ENCODE results near the gene SORCS2. TPM values are rescaled to one million over a fixed set of nuclear protein-coding genes. Genes with fewer than 3 reads are reported as not detected.

Gene SORCS2
- total RNA-seq, 4 donors from 2014 or later, result 1.1 to 2.5 (median 2.0) TPM

DNA sequence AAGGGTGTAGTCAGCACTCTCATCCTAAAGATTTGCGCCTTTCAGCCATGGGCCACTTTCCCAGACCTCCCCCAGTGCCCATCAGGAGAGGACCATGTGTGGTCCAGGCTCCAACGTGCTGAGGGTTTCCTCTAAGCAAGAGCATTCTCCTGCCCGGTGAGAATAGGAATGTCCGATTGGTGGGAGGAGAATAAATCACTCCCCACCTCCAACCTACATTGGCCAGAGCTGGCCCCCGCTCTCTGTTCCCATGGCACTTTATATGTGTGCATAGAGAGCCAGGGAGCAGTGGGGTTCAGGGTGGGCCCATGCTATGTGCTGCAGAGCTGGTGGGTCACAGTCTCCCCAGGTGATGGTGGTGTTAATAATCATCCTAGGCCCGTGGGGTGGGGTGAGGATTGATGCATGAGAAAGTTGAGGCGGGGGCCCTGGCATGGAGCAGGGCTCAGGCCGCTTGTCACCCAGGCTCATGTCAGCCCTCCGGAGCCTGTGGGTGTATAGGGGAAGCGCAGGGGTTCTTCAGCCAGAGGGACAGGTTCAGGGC is 6.8 kb upstream of the SORCS2 start:
- TF ChIP-seq POLR2A (IDR thresholded peaks at IDR 0.05) (no peak), CTCF (IDR thresholded peaks at IDR 0.05) (no peak)
- peaks cover 0 to 49% (median 0%) of the 10 kb centered on the region in 4 donors for H3K27me3 ChIP-seq
- 88% methylated on average over 8 of the region's 10 CpGs; no CpG with 5 or more reads in 1 of the 2 donors for WGBS, 2 donors
- H3K4me3 ChIP-seq, result no peak overlapping the region
- H3K36me3 ChIP-seq, result no peaks in the 10 kb centered on the region
- no peaks in the 10 kb centered on the region for H3K4me1 ChIP-seq
- no peak for DNase-seq
- H3K9me3 ChIP-seq, result no peaks in the 10 kb centered on the region
- H3K27ac ChIP-seq, result no peak overlapping the region
- intact Hi-C loops (cut with DNase I), result no loop called here

DNA sequence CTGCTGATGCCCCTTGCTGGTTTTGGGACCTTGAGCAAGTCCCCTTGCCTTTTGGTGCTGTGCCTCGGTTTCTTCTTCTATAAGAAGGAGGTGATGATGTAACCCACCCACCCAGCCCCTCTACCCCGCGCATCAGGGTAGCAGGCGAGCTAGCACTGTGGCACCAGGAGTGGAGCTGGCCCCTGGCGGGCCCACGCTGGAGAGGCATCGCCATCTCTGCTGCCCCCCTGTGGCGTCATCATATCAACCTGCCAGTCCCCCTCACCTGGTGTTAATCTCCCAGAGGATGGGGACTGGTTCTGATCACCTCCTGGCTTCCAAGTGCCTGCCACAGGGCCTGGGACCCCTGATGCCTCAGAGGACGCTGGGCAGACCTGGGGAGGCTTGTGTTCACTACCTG is 6.3 kb upstream of the SORCS2 start:
- Histone ChIP-seq H3K36me3 (no peaks in the 10 kb centered on the region), H3K27me3 (peaks cover 0 to 54% (median 0%) of the 10 kb centered on the region in 4 donors), H3K27ac (no peak overlapping the region), H3K4me1 (no peaks in the 10 kb centered on the region), H3K4me3 (no peak overlapping the region), H3K9me3 (no peaks in the 10 kb centered on the region)
- no peak for TF ChIP-seq POLR2A (IDR thresholded peaks at IDR 0.05)
- peak in 2 of 6 experiments; percentile 7 to 20 for TF ChIP-seq CTCF (IDR thresholded peaks at IDR 0.05)
- no peak for DNase-seq
- intact Hi-C loops (cut with DNase I), result no loop called here
- WGBS, 2 donors, result 56 to 64% methylated on average over 1 to 4 of the region's 9 CpGs

DNA sequence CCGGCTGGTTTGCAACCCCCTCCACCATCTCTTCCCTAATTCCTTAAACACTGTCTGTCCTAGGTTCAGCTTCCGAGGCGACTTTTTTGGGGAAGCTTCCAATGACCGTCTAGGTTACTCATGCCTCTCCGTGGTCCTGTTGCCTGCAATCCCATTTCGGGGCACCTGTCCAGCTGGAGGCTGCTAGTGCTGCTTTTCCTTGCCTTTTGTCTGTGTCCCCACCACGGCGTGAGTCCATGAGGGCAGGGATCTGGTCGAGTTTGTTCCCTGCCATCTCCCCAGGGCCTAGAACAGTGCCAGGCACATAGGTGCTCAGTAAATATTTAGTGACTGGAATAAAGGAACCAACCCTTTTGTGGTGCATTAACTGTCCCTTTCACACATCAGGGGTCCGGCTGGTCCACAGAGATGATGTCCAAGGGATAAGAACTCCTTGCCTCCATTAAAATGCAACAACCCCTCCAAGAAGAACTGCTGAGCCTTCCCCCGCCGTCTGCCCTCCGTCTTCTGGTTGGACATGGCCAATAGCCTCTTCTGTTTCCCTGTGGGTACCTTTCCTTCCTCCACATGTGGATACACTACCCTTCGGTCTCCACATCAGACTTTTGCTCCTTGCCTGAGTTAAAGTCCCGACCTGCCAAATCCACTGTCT is 5.7 kb upstream of the SORCS2 start:
- Histone ChIP-seq H3K9me3 (no peaks in the 10 kb centered on the region), H3K27me3 (peaks cover 0 to 60% (median 0%) of the 10 kb centered on the region in 4 donors), H3K27ac (no peak overlapping the region), H3K36me3 (no peaks in the 10 kb centered on the region), H3K4me3 (no peak overlapping the region), H3K4me1 (peaks cover 0 to under 1% (median 0%) of the 10 kb centered on the region in 3 donors)
- WGBS, 2 donors, result 63 to 71% methylated on average over 14 to 15 of the region's 15 CpGs
- TF ChIP-seq CTCF (IDR thresholded peaks at IDR 0.05) (no peak), POLR2A (IDR thresholded peaks at IDR 0.05) (no peak)
- DNase-seq, result no peak
- intact Hi-C loops (cut with DNase I), result no loop called here

- DNase-seq, result no peak
- intact Hi-C loops (cut with DNase I), result no loop called here
- Histone ChIP-seq H3K27ac (no peak overlapping the region), H3K27me3 (peaks cover 0 to 65% (median 0%) of the 10 kb centered on the region in 4 donors), H3K4me3 (no peak overlapping the region), H3K36me3 (no peaks in the 10 kb centered on the region), H3K4me1 (peaks cover 3 to 5% (median 4%) of the 10 kb centered on the region in 3 donors), H3K9me3 (no peaks in the 10 kb centered on the region)
- 65 to 68% methylated on average over 6 to 7 of the region's 7 CpGs for WGBS, 2 donors
- TF ChIP-seq CTCF (IDR thresholded peaks at IDR 0.05) (no peak), POLR2A (IDR thresholded peaks at IDR 0.05) (no peak)
These were observed 5.2 kb upstream of the SORCS2 start for GRCh38 chr4:7187168-7187535.

- no peak for DNase-seq
- H3K4me1 ChIP-seq, result peaks cover 3 to 9% (median 7%) of the 10 kb centered on the region in 3 donors
- H3K4me3 ChIP-seq, result no peak overlapping the region
- TF ChIP-seq POLR2A (IDR thresholded peaks at IDR 0.05) (no peak), CTCF (IDR thresholded peaks at IDR 0.05) (no peak)
- 47 to 59% methylated on average over 7 of the region's 7 CpGs for WGBS, 2 donors
- intact Hi-C loops (cut with DNase I), result no loop called here
- no peaks in the 10 kb centered on the region for H3K36me3 ChIP-seq
- H3K27ac ChIP-seq, result no peak overlapping the region
- no peaks in the 10 kb centered on the region for H3K9me3 ChIP-seq
- H3K27me3 ChIP-seq, result peaks cover 0 to 69% (median 0%) of the 10 kb centered on the region in 4 donors
These were observed 4.6 kb upstream of the SORCS2 start for GRCh38 chr4:7187691-7188090.

Measured in esophagus squamous epithelium (tissue), 5 donors.